22Rv1 (cell line): ENCODE data around the gene CD300A.

Experiments
- H3K27ac ChIP-seq: fragments of 450-650 bp; 2 replicates; pipeline ENCODE4 v1.5.1; 2017
- CTCF ChIP-seq: fragments of 450-650 bp; IDR thresholded peaks from 2 replicates; pipeline ENCODE4 v1.5.1; 2017; ENCODE audit warnings: mild to moderate bottlenecking
- ZFX ChIP-seq: fragments of 450-650 bp; IDR thresholded peaks from 2 replicates; pipeline ENCODE4 v1.6.1; 2017; ENCODE audit warnings: antibody characterized with exemption, borderline replicate concordance

Gene CD300A

GRCh38 chr17:74466111-74466827, at the start of gene CD300A:
CD300A (plus strand) TSS chr17:74466634; CDS start chr17:74466704, 70 bp downstream.
- TF ChIP-seq CTCF (no peak), ZFX (no peak)
- H3K27ac ChIP-seq: no peak within 1 kb of the TSS

- H3K27ac ChIP-seq: no peak overlapping the region
- no peak for TF ChIP-seq CTCF
- no peak for TF ChIP-seq ZFX
Observed at GRCh38 chr17:74417178-74418045, 49.0 kb upstream of the CD300A start.

GRCh38 chr17:74419928-74420411, 46.5 kb upstream of the CD300A start:
- H3K27ac ChIP-seq: no peak overlapping the region
- no peak for TF ChIP-seq CTCF
- no peak for TF ChIP-seq ZFX

- no peak for TF ChIP-seq ZFX
- TF ChIP-seq CTCF: no peak
- no peak overlapping the region for H3K27ac ChIP-seq
Observed at GRCh38 chr17:74424117-74424516, 42.3 kb upstream of the CD300A start.

GRCh38 chr17:74424657-74425056, 41.8 kb upstream of the CD300A start:
- TF ChIP-seq ZFX (no peak), CTCF (no peak)
- no peak overlapping the region for H3K27ac ChIP-seq

GRCh38 chr17:74426551-74427047, 39.8 kb upstream of the CD300A start:
- TF ChIP-seq CTCF: no peak
- H3K27ac ChIP-seq: no peak overlapping the region
